ENCODE data around the gene NPC1L1. TPM values are rescaled to one million over a fixed set of nuclear protein-coding genes. Genes with fewer than 3 reads are reported as not detected.

The NPC1L1 gene, protein sequence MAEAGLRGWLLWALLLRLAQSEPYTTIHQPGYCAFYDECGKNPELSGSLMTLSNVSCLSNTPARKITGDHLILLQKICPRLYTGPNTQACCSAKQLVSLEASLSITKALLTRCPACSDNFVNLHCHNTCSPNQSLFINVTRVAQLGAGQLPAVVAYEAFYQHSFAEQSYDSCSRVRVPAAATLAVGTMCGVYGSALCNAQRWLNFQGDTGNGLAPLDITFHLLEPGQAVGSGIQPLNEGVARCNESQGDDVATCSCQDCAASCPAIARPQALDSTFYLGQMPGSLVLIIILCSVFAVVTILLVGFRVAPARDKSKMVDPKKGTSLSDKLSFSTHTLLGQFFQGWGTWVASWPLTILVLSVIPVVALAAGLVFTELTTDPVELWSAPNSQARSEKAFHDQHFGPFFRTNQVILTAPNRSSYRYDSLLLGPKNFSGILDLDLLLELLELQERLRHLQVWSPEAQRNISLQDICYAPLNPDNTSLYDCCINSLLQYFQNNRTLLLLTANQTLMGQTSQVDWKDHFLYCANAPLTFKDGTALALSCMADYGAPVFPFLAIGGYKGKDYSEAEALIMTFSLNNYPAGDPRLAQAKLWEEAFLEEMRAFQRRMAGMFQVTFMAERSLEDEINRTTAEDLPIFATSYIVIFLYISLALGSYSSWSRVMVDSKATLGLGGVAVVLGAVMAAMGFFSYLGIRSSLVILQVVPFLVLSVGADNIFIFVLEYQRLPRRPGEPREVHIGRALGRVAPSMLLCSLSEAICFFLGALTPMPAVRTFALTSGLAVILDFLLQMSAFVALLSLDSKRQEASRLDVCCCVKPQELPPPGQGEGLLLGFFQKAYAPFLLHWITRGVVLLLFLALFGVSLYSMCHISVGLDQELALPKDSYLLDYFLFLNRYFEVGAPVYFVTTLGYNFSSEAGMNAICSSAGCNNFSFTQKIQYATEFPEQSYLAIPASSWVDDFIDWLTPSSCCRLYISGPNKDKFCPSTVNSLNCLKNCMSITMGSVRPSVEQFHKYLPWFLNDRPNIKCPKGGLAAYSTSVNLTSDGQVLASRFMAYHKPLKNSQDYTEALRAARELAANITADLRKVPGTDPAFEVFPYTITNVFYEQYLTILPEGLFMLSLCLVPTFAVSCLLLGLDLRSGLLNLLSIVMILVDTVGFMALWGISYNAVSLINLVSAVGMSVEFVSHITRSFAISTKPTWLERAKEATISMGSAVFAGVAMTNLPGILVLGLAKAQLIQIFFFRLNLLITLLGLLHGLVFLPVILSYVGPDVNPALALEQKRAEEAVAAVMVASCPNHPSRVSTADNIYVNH (N-terminal part only)
- under 1 TPM; 0.06 to 0.14 TPM for total RNA-seq

DNA sequence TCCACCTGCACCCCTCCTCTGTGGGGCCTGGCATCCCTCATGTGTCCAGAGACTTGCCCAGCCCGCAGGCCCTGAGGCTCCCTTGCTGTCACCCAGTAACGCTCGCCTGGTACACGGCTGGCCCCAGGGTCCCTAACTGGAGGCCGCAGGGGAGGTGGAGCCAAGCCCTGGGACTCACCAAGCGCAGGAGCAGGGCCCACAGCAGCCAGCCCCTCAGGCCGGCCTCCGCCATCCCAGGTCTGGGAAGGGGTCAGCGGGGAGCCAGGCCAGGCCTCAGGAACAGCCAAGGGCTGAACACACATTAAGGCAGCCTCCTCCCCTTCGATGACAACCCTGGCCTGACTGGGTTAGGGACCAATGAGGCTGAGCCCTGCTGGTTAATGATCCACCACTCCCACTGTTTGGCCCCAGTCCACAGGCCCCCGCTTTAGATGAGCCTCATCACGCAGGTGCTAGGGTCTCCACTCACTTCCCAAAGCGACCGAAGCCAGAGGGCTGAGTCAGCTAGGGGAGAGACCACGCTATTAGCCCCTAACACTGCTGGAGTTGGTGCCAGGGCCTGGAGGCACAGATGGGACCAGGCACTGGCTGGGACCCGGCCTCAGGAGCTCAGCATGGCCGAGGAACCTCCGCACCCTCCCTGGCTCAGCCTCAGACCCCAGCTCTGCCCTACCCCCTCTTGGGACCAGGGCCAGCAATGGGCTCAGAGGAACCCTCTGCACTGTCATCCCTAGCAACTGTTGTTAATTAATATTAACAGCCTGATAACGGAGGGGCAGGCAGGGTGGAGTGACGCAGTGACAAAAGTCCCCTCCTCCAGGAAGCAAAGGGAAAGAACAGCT, at the start of gene NPC1L1:
TSS of gene NPC1L1 (minus strand) at position 303 of the 842 bp plus-strand sequence. CDS start at position 232, 71 bp downstream.
- H3K27ac Mint-ChIP-seq = peak within 1 kb of the TSS; percentile 30 to 36
- DNase-seq (ENCODE audit: low spot score in 2 of 2) (no peak), ATAC-seq (no peak)
- no peaks in the 10 kb centered on the region for H3K9me3 Mint-ChIP-seq
- H3K36me3 Mint-ChIP-seq = no peaks in the 10 kb centered on the region

DNA sequence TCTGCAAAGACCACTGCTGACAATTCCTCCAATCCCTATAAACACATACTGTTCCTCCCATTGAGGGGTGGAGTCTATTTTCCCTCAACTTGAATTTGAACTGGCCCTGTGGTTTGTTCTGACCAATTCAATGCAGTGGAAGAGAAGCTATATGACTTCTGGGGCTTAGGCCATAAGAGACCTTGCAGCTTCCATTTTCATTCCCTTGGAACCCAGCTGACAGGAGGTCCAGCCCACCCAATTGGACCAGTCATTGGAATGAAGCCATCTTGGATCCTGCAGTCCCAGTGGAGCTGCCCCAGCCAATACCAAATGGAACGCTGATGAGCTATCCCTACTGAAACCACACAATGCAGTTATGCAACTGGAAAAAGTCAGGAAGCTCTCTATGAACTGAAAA, 49.8 kb upstream of the NPC1L1 start:
- no peak overlapping the region for H3K27ac Mint-ChIP-seq
- H3K9me3 Mint-ChIP-seq = no peaks in the 10 kb centered on the region
- ATAC-seq (no peak), DNase-seq (ENCODE audit: low spot score in 2 of 2) (no peak)
- no peaks in the 10 kb centered on the region for H3K36me3 Mint-ChIP-seq

DNA sequence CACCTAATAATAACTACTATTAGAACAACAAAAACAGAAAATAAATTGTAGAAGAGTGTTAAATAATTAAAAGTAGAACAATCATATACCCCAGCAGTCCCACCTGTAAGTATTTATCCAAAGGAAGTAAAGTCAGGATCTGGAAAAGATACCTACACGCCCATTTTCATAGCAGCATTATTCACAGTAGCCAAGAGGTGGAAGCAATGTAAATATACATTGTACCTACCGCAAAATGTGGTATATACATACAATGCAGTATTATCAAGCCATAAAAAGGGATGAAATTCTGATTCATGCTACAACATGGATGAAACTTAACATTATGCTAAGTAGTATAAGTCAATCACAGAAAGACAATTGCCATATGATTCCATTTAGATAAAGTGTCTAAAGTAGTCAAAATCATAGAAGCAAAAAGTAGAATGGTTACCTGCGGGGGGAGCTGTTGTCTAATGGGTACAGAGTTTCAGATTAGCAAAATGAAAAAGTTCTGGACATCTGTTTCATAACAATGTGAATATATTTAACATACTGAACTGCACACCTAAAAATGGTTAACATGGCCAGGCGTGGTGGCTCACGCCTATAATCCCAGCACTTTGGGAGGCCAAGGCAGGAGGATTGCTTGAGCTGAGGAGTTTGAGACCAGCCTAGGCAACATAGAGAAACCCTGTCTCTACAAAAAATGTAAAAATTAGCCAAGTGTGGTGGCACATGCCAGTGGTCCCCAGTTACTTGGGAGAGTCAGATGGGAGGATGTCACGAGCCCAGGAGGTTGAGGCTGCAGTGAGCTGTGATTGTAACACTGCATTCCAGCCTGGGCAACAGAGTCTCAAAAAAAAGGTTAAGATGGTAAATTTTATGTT, 46.9 kb upstream of the NPC1L1 start:
- Mint-ChIP-seq H3K27ac (peak overlapping the region in 1 of 2 donors; percentile 36), H3K36me3 (no peaks in the 10 kb centered on the region), H3K9me3 (no peaks in the 10 kb centered on the region)
- peak in 1 of 2 donors; percentile 25 for DNase-seq (ENCODE audit: low spot score in 2 of 2)
- peak; percentile 72 to 73 for ATAC-seq

DNA sequence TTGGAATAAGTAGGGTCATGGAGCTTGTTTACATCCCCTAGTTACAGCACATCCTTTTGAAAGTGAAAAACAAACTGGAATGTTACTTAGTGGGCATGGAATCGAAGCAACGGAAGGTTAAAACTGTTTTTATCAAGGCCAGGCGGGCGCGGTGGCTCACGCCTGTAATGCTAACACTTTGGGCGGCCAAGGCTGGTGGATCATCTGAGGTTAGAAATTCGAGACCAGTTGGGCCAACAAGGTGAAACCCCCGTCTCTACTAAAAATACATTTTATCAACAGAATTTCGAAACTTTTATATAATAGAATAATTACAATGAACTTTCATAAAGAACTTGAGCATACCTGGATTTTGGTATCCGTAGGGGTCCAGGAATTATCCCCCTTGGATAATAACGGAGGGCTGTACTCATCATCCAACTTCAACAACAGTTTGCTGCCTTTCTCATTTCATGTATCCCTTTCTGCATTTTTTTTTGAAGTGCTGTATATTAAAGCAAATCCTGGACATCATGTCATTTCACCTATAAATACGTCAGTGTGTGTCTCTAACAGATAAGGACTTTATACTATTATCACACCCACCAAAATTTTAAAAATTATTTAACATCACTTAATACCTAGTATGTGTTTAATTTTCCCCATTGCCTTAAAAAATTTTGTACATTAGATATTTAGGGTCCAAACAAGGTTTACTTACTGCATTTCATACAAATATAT, 42.2 kb upstream of the NPC1L1 start:
- Mint-ChIP-seq H3K36me3 (peaks cover 21 to 22% of the 10 kb centered on the region in 2 donors), H3K27ac (peak overlapping the region; percentile 96 to 97), H3K9me3 (no peaks in the 10 kb centered on the region)
- ATAC-seq = no peak
- DNase-seq (ENCODE audit: low spot score in 2 of 2) = no peak

DNA sequence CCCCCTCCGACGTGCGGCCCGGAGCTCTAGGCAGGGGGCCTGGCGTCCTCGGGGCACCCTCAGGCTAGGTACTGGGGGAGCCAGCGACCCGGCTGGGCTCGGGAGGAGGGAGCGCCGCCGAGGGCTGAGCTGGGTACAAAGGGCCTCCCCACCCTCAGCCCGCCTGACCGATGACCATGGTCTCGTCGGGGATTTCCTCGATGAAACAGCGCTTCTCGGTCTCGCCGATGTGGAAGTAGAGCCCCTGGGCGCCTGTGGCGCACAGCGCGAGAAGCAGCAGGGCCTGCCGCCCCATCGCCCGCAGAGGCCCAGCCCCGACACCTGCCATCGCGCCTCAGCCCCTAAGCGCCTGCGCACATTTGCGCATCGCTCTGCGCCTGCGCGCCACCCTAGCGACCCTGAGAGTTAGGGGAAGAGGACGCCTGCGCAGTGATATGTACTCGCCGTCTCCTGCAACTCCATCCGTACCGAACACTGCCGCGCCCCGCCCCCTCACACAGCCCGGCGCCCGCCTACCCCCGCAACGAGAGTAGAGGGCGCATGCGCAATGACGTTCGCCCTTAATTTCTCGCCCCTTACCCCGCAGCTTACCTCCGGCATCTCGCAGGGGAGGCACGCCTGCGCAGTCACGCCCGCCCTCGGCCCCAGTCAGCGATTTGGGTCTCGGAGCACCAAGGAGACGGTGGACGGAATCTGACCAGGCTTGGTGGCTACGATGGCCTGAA, 40.9 kb upstream of the NPC1L1 start, which contains the start of gene TMED4:
TSS of gene TMED4 (minus strand) at position 353 of the 725 bp plus-strand sequence. CDS start at position 328, 25 bp downstream.
- DNase-seq (ENCODE audit: low spot score in 2 of 2) (peak; percentile 100), ATAC-seq (peak; percentile 91 to 95)
- peaks cover 22% of the 10 kb centered on the region in 2 donors for H3K36me3 Mint-ChIP-seq
- peak within 1 kb of the TSS; percentile 96 to 97 for H3K27ac Mint-ChIP-seq
- H3K9me3 Mint-ChIP-seq = no peaks in the 10 kb centered on the region

DNA sequence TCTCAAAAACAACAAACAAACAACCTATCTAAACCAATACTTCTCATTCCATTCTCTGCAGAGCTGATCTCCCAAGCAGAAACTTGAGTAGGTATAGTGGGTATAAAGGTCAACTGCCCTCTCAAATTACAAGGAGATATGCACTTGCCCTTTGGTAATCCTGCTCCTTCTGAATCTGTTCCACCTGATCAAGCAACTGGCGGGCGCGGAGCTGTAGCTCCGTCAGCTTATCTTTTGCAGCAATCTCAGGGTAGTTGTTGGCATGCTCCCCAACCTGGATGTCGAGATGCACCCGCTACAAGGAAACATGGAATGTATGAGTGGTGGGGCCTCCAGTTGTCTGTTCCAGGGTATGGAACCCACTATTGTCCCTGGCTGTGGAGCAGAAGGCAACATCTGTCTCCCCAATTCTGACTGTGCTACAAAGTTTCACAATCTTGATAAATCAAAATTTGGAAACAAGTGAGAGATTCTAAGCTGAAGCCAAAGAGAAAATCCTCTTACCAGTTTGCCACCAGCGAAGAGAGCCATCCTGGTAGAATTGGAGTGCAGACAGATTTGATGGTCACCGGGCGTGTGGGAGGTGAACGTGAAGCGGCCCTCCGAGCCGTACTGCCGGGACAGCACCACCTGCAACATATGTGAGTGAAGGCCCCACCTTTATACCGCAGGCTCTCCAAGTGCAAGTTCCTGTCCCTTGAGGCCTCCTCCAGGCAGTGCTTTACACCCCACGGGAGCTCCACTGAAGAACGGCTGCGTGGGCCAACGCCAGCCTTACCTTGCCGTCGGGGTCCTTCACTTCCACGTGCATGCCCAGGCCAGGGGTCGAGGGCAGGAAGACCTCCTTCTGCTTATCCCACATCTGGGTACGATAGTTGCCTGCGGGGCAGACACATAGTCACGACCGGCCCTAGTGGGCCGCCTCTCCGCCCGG, 40.1 kb upstream of the NPC1L1 start:
- ATAC-seq (peak; percentile 31 to 51), DNase-seq (ENCODE audit: low spot score in 2 of 2) (peak; percentile 51 to 70)
- peaks cover 22 to 23% of the 10 kb centered on the region in 2 donors for H3K36me3 Mint-ChIP-seq
- H3K9me3 Mint-ChIP-seq = no peaks in the 10 kb centered on the region
- peak overlapping the region; percentile 96 to 97 for H3K27ac Mint-ChIP-seq

DNA sequence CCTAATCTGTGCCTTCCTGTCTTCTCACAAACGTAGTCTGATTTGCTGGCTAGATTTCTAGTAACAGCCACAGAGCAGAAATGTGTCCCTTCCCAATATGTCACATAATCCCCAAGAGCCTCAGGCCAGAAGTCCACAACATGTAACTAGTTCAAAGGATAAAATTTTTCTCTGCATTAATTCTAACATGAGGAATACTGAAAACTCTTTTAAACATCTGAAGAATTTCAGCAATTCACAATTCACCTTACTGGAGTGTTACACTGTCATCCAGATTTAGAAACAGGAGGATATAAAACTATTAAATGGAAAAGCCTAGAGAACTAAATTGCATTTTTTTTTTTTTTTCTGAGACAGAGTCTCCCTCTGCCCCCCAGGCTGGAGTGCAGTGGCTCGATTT, 35.1 kb upstream of the NPC1L1 start:
- ATAC-seq = no peak
- Mint-ChIP-seq H3K36me3 (peaks cover 47 to 68% of the 10 kb centered on the region in 2 donors), H3K27ac (peak overlapping the region; percentile 23 to 58), H3K9me3 (no peaks in the 10 kb centered on the region)
- DNase-seq (ENCODE audit: low spot score in 2 of 2) = no peak

DNA sequence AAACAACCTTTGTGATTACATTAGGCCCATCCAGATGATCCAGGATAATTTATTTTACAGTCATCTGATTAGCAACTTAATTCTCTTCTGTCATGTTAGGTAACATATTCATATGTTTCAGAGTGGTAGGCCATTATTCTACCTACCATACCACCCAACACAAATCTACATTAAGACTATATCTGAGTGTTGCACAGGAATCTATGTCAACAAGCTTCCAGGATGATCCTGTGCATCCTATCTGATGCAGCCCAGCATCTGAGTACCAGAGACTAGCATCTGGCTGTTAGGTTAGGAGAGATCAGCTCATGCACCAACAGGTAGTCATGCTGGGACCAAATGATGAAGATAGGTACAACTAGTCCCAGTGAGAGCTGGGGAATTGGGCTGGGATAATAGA, 33.9 kb upstream of the NPC1L1 start:
- H3K36me3 Mint-ChIP-seq = peaks cover 41 to 65% of the 10 kb centered on the region in 2 donors
- H3K27ac Mint-ChIP-seq = peak overlapping the region; percentile 99
- no peak for DNase-seq (ENCODE audit: low spot score in 2 of 2)
- no peaks in the 10 kb centered on the region for H3K9me3 Mint-ChIP-seq
- ATAC-seq = no peak

DNA sequence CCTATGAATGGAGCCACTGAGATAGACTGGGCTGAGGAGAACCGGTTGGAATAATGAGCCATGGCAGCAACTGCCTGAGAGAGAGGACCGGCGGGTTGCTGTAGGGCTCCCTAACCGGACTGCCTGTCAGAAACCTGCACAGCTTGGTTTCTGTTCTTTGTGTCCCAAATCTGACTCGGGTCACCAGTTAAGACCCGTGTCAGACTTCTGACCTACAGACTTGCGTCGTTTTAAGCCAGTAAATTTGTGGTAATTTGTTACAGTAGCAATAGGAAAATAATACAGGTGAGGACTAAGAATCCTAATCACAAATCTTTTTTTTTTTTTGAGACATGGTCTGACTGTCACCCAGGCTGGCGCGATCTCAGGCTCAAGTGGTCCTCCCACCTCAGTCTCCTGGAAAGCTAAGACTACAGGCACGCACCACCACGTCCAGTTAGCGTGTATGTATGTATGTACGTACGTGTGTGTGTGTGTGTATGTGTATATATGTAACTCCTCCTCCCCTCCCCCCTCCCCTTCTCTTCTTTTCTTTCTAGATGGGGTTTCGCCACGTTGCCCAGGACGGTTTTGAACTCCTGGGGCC, 33.2 kb upstream of the NPC1L1 start:
- no peaks in the 10 kb centered on the region for H3K9me3 Mint-ChIP-seq
- no peak for DNase-seq (ENCODE audit: low spot score in 2 of 2)
- H3K36me3 Mint-ChIP-seq = peaks cover 42 to 66% of the 10 kb centered on the region in 2 donors
- peak overlapping the region; percentile 99 for H3K27ac Mint-ChIP-seq
- no peak for ATAC-seq

DNA sequence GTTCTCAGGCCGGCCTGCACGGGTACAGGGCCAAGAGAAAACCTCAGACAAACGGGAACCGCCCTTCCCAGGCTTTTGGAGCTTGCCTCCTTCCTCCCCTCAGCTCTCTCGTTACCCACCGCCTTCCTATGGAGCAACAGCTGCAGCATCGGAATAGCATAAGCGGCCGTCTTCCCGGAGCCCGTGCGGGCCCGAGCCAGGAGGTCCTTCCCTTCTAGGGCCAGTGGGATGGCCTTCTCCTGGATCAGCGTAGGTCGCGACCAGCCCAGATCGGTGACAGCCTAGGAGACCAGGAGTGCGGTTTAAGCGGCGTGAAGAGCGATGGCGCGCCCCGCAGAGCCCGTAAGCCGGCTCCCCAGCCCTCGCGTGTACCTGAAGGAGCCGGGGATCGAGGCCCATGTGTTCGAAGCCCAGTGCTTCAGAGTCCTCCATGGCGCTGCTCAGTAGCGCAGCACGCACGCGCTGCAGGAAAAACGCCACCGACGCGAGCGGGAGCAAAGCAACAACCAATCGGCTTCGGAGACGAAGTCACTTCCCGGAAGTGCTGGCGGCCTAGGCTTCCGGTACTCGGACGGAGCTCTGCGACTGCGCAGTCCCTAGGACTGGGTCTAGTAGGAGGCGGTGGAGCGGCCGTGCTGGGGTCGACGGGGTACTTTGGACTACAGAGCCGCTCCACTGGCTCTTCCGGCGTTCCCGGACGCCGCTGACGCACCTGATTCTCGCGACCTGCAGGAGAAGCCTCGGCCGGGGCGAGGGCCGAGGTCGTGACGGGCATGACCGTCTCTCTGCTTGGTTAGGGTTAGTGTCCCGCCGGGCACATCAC, 32.5 kb upstream of the NPC1L1 start, which contains the start of gene DDX56:
TSS of gene DDX56 (minus strand) at position 445 of the 823 bp plus-strand sequence. CDS start at position 432, 13 bp downstream.
- Mint-ChIP-seq H3K9me3 (no peaks in the 10 kb centered on the region), H3K36me3 (peaks cover 43 to 72% of the 10 kb centered on the region in 2 donors), H3K27ac (peak within 1 kb of the TSS; percentile 99)
- DNase-seq (ENCODE audit: low spot score in 2 of 2) (peak; percentile 89 to 93), ATAC-seq (peak; percentile 97 to 98)

DNA sequence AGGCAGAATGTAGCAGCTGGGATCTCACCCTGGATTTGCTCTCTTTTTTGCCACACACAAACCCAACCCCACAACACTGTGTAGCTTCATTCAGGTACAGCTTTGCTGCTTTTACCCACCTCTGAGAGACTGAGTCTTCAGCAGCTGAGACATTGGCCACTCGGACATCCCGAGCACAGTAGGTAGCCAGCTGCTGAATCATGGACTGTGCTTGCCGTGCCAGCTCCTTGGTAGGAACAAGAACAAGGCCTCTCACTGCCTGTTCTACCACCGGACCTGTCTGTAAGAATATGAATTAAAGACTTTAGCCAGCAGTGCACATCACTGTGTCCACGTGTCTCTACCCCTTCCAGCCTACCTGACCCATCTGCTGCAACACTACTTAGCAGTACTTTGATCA, 31.6 kb upstream of the NPC1L1 start:
- Mint-ChIP-seq H3K9me3 (no peaks in the 10 kb centered on the region), H3K36me3 (peaks cover 45 to 70% of the 10 kb centered on the region in 2 donors), H3K27ac (peak overlapping the region; percentile 99)
- ATAC-seq (no peak), DNase-seq (ENCODE audit: low spot score in 2 of 2) (no peak)

Measured in activated naive CD4-positive, alpha-beta T cell treated with anti-CD3 and anti-CD28 coated beads, Interleukin-2, amount 50 U/mL, for 72 hours (primary cell).